ENCODE results near the gene ZMYM1. TPM values are rescaled to one million over a fixed set of nuclear protein-coding genes. Genes with fewer than 3 reads are reported as not detected.

The ZMYM1 gene
- total and polyA plus RNA-seq, 2 of the 8 experiments (the other 6 are each of a cell fraction or from before 2014, with no cell fraction given): 10.0 to 41.3 TPM

DNA sequence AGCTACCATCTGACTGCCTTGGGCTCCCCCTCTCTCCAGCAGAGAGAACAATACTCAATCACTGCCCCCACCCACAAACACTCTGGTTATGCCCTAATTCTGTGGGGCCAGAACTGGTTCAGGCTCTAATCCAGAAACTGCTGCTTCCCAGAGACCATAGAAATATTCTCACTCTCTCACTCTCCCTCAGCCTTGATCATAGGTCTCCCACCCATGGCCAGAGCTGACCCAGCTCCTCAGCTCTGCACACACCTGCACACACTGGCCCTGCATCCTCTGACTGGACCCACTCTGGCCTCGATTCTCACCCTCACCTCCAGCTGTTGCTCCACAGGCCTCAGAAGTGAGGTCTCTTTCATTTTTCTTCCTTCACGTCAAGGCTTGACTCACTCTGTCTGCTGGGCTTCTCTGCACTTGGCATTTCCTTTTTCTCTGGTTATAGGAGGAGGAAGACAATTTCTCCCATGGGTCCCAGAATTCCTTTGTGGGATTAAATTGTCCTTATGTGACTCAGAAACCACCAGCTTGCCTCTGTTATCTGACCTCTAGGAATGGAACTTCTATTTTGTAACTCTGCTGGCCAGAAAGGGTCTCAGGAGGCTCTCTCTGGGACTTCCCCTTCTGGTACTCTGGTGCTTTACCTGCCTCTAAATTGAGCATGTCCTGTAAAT lies 31.9 kb upstream of the ZMYM1 start:
- H3K56ac ChIP-seq (replicated peaks; ENCODE audit: insufficient read length, low read depth, low read length): no peak overlapping the region
- DNase-seq (ENCODE audit: low read depth in 1 of 2, low spot score in 2 of 2) (no peak), FAIRE-seq (no peak)
- no peaks in the 10 kb centered on the region for H3K79me1 ChIP-seq (ENCODE audit: low read depth, low read length)
- no peak overlapping the region; a peak in 1 of 7 replicates for H3K9ac ChIP-seq (replicated peaks in 1 of 4; ENCODE audit: extremely low read depth in 1 of 4, low read depth in 3 of 4, low read length in 3 of 4)
- peak overlapping the region; percentile 75; the same call in 1 of the 2 replicates for H2BK15ac ChIP-seq (ENCODE audit: low read length)
- H3K4ac ChIP-seq (replicated peaks; ENCODE audit: insufficient read length, low read depth, low read length): no peak overlapping the region
- POLR2A ChIA-PET (ENCODE audit: partially characterized antibody): interaction anchor here (1.0 to 1.4 kb wide), 3 partner anchors 15 to 17 kb away, joined by 3 to 5 read pairs (median 4); no protein-coding TSS in a partner anchor
- CTCF ChIA-PET (ENCODE audit: partially characterized antibody): interaction anchor here (1.2 kb wide), 1 partner anchor 128 kb away, joined by 3 read pairs; no protein-coding TSS in a partner anchor
- H3K4me2 ChIP-seq (ENCODE audit: insufficient read depth in 1 of 2, low read depth in 2 of 2, low read length in 2 of 2): no peak overlapping the region
- H2BK120ac ChIP-seq (replicated peaks; ENCODE audit: low read depth, low read length): no peak overlapping the region
- H3K9me3 ChIP-seq (ENCODE audit: insufficient read depth in 2 of 2, low read depth in 1 of 2, low read length in 1 of 2): no peaks in the 10 kb centered on the region
- no peaks in the 10 kb centered on the region; a peak in 1 of 7 replicates for H3K4me1 ChIP-seq (replicated peaks in 1 of 4; ENCODE audit: control insufficient read depth in 3 of 4, insufficient read depth in 4 of 4, low read length in 3 of 4)
- H3K18ac ChIP-seq (ENCODE audit: extremely low read depth, low read length): no peak overlapping the region
- peak overlapping the region; percentile 57 for H4K8ac ChIP-seq (ENCODE audit: extremely low read depth, insufficient read depth, low read length)
- H4K20me1 ChIP-seq (replicated peaks in 1 of 2; ENCODE audit: control insufficient read depth in 1 of 2, insufficient read depth in 2 of 2, low read length in 2 of 2): no peaks in the 10 kb centered on the region
- H3K27ac ChIP-seq (ENCODE audit: low read depth, low read length): no peak overlapping the region
- H4K5ac ChIP-seq (ENCODE audit: insufficient read length, low read depth, low read length): no peak overlapping the region
- H3K4me3 ChIP-seq (ENCODE audit: extremely low read depth in 1 of 4, insufficient read depth in 2 of 4, low read depth in 3 of 4, low read length in 4 of 4): no peak overlapping the region
- H2BK20ac ChIP-seq (ENCODE audit: low read length): no peak overlapping the region
- H2AFZ ChIP-seq (ENCODE audit: low read length): peak overlapping the region; percentile 76; the same call in 1 of the 2 replicates
- H2BK5ac ChIP-seq (ENCODE audit: low read depth, low read length): no peak overlapping the region
- no peak overlapping the region for H2BK12ac ChIP-seq (ENCODE audit: low read depth, low read length)
- TF ChIP-seq YY1 (IDR thresholded peaks at IDR 0.05; ENCODE audit: low read depth, low read length): no peak
- no peak for TF ChIP-seq BRCA1 (IDR thresholded peaks at IDR 0.05; ENCODE audit: low read depth, low read length)
- no peak for TF ChIP-seq PHF8 (conservative IDR thresholded peaks at IDR 0.05; ENCODE audit: low read depth, low read length)
- TF ChIP-seq RAD21 (IDR thresholded peaks at IDR 0.05 in 1 of 2, conservative IDR thresholded peaks at IDR 0.05 in 1 of 2; ENCODE audit: low read depth in 2 of 2, low read length in 2 of 2): no peak
- TF ChIP-seq, protein P1, sequence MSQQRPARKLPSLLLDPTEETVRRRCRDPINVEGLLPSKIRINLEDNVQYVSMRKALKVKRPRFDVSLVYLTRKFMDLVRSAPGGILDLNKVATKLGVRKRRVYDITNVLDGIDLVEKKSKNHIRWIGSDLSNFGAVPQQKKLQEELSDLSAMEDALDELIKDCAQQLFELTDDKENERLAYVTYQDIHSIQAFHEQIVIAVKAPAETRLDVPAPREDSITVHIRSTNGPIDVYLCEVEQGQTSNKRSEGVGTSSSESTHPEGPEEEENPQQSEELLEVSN (IDR thresholded peaks at IDR 0.05): no peak
- TF ChIP-seq TEAD4 (IDR thresholded peaks at IDR 0.05; ENCODE audit: low read depth, low read length): no peak
- TF ChIP-seq HDAC6 (IDR thresholded peaks at IDR 0.05; ENCODE audit: low read depth, low read length): no peak
- TF ChIP-seq TAF1 (IDR thresholded peaks at IDR 0.05; ENCODE audit: low read depth, low read length): no peak
- no peak for TF ChIP-seq CBX8 (IDR thresholded peaks at IDR 0.05; ENCODE audit: borderline replicate concordance, low read depth, low read length)
- no peak for TF ChIP-seq POLR2A (IDR thresholded peaks at IDR 0.05; ENCODE audit: control extremely low read depth in 1 of 2, low read depth in 2 of 2, low read length in 2 of 2)
- TF ChIP-seq RFX5 (IDR thresholded peaks at IDR 0.05; ENCODE audit: borderline replicate concordance, low read depth, low read length): no peak
- TF ChIP-seq SP2 (IDR thresholded peaks at IDR 0.05; ENCODE audit: low read length): no peak
- no peak for TF ChIP-seq POLR2AphosphoS5 (IDR thresholded peaks at IDR 0.05; ENCODE audit: low read depth, low read length)
- no peak overlapping the region for H4K91ac ChIP-seq (replicated peaks; ENCODE audit: insufficient read length, low read length)
- WGBS, 2 experiments (ENCODE audit: extremely low coverage in 1 of 2, insufficient coverage in 1 of 2, insufficient read length in 1 of 2, insufficient replicate concordance in 2 of 2, low coverage in 1 of 2, low lambda C conversion rate in 2 of 2, missing lambda C conversion rate in 1 of 2): 97% methylated on average over 2 of the region's 2 CpGs; no CpG with 5 or more reads in 1 of the 2 experiments
- H3K36me3 ChIP-seq (ENCODE audit: control insufficient read depth in 2 of 4, insufficient read depth in 4 of 4, low read length in 3 of 4): no peaks in the 10 kb centered on the region
- no peaks in the 10 kb centered on the region; a peak in 1 of 7 replicates for H3K27me3 ChIP-seq (replicated peaks in 1 of 4; ENCODE audit: control insufficient read depth in 3 of 4, extremely low read depth in 1 of 4, insufficient read depth in 3 of 4, low read length in 3 of 4)
- H3K23me2 ChIP-seq (ENCODE audit: low read depth, low read length): no peaks in the 10 kb centered on the region
- no peak overlapping the region for H2AK5ac ChIP-seq (ENCODE audit: low read depth, low read length)
- H3K23ac ChIP-seq (ENCODE audit: insufficient read length): no peak overlapping the region
- H3K14ac ChIP-seq (ENCODE audit: insufficient read length): no peak overlapping the region
- H3K79me2 ChIP-seq (ENCODE audit: control insufficient read depth in 1 of 2, insufficient read depth in 2 of 2, low read length in 2 of 2): no peaks in the 10 kb centered on the region
